GM18526 (cell line): ENCODE measurements around the gene MAP6.

ENCODE experiments used
- POLR2A ChIP-seq: IDR thresholded peaks from 3 replicates; pipeline ENCODE4 v1.6.1; 2011; ENCODE audit not compliant: insufficient read length; ENCODE audit errors: extremely low read depth

Gene MAP6

DNA sequence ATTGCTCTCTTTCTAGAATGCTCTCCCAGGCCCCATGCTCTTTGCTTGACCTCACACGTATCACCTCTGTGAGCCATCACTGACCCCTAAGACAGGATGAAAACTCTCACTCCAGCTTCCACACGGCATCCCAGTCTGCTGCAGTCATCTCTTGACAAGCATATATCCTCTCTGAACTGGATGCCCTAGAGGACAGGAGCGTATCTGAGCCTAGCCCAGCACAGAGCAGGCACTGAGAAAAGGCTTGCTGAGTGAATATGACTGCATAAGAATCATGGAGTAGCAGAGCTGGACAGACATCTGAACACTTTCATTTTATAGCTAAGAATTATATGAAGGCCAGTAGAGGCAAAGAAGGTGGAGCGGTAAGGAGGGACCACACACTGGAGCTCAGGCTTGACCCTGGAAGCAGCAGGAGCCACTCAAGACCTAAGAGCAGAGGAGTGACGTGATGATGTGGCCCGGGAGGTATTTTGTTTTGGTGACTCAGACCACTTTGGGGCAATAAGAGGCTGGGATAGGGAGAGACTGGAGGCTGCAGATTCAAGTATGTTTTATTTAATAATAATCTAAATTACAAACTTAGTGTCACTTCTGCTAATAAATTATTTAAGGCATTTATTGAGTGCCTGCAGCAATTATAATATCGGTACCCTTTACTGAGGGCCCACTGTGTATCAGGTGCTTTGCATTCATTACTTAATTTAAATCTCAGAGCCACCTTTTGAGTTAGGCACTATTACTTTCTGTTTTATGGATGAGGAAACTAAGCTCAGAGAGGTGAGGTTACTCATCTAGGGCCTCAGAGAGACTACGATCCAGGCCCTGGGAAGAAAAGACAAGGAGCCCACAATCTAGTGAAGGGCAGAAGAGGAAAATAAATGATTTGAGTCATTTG, 42.6 kb downstream of the MAP6 start:
- no peak for TF ChIP-seq POLR2A

DNA sequence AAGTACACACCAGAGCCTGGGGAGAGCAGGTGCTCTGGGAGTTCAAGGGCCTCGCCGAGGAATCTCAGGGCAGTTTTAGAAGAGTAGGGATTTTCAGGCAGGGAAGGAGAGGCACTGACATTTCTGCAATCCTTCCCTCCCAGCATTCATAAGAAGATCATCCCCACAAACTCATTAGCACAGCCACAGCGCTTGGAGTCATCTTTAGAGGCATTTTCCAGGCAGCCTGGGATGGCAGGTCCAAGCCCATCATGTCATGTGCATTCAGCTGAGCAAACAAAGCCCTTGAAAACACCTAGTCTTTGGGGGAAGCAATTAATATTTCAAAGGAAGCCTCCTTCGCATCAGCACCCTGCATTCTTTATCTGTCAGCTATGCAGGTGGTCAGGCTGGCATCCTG, 43.8 kb downstream of the MAP6 start:
- no peak for TF ChIP-seq POLR2A

DNA sequence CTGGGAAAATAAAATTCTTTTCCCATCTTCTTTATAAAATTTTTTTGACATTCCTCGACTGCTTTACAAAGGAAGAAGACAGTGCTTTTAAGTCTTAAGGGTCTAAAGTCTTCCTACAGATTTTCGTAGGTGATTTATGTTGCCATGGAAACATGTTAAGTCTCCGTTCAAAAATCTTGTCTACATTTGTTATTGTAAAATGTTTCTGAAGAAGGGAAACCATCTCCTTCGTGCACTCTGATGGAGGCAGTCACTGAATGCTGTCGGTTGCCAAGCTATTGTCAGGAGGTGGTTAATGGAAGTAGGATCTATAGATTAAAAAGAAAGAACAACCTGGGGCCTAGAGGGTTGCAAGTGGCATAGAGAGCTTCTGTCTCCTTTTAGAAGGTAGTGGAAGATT, 52.6 kb downstream of the MAP6 start:
- TF ChIP-seq POLR2A: no peak

DNA sequence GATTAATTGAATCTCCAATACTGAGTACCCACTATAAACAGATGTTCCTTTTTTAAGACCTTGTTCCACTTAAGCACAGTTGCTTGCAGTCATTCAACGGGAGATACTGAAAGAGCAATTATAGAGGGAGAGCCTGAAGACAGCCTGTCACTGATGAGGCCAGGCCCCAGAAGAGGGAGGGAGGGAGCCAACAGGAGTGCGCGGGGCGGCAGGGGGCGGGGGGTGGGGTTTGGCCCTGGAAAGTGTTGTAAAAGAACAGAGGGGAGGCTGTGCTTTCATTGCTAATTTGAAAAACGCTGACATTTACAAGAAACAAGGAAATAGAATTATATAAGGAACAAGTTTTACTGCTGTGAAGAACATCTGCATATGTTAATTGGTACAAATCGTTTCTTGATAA, 53.1 kb downstream of the MAP6 start:
- no peak for TF ChIP-seq POLR2A

DNA sequence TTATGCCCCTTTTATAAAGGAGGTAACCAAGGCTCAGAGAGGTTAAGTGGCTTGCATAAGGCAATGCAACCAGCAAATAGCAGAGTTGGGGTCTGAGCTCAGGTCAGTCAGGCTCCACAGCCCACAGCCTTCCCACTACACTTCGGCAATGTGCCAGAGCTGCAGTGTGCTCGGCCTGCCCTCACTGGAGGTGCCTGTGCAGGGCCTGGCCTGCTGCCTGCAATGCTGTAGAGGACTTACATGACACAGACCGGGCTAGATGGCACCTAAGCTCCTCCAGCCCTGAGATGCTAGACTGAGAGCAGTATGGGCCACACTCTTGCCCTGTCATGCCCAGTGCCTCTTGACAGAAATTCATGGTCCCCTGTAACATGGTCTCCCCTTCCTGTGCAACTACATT, 57.0 kb downstream of the MAP6 start:
- TF ChIP-seq POLR2A: no peak

DNA sequence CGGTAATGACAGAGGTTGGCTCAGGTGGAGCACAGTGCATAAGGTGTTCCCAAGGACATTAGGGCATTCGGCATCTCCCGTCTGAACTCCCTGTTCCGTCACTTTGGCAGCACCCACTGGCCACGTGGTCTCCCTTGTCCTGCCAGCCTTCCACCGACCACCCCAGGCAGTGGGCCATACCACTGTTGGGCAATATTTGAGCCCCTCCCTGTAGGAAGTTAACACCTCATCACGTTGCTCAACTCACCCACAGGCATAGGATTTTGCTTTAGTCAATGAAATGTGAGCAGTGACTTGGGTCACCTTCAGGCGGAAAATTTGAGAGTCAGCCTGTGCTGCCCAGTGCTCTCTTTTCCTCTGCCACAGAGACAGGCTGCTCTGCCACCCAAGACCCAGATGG, 62.7 kb downstream of the MAP6 start:
- no peak for TF ChIP-seq POLR2A

DNA sequence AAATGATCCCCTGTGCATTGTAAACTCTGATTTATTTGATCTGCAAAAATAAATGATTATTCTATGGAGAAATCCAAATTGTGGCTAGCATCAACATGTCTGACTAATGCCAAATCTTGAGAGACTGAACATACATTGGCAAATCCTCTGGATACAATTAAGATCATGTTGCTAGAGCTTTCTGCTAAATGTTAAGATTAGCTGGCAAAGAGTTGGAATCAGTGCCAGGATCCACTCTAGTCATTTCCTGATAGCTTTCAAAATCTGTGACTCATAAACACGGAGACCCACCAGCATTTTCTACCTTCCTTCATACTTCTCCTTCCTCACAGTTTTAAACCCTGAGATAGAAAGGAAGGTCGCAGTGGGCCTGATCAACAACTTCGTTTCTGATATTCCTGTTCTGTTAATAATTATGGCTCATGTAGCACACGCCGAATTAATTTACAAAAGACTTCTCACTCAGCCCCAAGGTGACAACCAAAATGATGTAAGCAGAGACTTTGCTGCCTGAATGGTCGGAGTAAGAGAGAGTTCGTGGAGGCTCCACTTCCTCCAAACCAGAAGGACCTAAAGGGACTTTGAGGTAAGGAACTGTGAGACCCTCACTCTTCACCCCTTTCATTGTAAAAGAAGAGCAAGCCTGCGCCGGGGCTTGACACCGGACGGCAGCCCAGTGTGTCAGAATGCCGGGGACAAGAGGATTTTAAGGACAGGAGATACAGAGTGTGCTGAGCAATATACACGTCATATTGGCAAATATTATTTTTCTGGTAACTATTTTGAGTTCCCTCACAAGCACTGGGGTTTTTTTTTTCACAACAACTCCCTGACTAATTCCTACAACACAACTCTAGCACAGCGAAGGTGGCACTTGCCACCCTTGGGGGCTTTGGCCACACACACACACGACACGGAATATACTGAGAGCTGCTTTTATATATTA, 64.8 kb downstream of the MAP6 start:
- no peak for TF ChIP-seq POLR2A

DNA sequence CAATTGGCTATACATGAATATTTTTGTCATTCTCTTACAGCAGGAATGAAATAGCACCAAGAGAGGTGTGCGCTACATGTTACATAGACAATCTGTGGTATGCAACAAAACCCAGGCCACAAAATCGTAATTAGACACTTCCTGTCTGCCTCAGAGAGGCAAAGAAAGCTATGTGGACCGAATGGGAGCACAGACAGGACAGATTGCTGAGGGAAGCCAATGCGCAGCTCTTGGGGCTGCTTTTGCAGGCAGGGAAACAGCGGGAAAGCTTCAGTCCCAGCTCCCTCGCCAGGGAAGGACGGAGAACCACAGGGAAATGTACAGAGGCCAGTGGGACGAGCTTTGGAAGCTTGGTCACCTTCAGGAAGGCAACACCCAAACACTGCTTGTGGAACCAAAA, 65.9 kb downstream of the MAP6 start:
- no peak for TF ChIP-seq POLR2A

DNA sequence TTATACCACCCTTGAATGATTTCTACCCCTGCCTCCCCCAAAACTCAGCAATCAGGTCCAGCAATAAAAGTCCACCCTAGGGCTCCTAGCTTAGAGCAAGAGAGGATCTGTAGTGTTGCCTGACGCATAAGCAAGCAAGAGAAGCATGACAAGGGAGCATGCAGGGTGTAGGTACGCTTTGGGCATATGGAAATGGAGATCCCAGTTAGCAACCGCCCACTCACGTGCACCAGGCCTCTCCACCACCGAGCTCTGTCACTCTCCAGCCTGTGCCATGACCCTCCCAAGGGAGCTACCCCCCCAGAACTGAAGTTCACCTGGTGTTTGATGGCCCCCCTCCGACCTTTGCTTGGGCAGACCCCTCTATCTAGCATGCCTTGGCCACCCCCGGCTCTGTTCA, 67.3 kb downstream of the MAP6 start:
- TF ChIP-seq POLR2A: no peak

DNA sequence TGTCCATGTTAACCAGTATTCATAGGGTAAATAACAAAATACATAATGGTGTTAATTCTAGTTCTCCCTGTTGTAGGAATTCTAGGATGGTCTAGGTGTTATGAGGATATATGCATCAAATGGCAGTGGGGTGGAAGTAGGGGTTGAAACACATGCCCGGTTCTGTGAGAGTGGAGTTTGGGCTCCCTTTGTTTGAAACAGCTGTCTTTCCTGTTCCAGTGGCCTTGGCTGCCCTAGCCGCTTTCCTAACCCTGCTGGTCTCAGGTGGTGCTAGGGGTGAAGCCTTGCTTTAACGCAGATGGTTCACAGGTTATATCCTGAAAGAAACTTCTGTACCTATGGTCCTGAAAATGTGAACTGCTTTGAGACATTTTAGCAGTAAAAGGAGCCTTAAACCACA, 68.5 kb downstream of the MAP6 start:
- TF ChIP-seq POLR2A: no peak

DNA sequence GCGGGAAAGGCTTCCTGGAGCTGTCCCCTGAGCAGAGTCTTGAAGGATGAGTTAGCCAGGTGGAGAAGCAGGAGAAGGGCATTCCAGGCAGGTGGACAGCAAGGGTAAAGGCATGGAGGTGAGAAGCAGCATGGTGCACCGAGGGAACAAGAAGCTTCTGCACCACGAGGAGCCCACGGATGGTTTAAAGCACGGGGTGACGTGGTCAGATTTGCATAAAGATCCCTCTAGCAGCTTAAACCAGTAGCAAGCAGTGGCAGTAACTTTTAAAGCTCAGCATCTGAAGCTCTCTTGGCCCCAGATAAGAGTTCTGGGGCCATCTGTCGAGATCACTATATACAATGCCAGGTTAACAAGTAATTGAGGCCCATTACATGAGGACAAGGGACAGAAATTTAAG, 69.9 kb downstream of the MAP6 start:
- TF ChIP-seq POLR2A: no peak

DNA sequence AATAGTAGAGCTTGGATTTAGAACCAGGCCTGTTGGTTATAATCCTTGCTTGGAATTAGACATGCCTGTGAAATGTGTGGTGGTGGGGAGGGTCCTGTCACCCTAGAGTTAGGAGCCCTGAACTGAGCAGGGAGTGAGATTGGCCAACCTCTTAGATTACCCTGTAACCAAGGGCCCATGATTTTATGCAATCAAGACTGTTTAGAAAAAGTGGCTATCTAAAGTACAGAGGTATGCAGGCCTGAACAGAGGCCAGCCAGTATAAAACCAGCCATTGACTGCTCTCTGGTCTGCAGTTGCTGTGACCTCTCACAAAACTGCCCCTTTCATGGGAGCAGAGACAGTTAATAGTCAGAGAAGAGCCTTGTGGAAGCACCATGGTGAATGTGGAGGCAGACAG, 70.6 kb downstream of the MAP6 start:
- no peak for TF ChIP-seq POLR2A

DNA sequence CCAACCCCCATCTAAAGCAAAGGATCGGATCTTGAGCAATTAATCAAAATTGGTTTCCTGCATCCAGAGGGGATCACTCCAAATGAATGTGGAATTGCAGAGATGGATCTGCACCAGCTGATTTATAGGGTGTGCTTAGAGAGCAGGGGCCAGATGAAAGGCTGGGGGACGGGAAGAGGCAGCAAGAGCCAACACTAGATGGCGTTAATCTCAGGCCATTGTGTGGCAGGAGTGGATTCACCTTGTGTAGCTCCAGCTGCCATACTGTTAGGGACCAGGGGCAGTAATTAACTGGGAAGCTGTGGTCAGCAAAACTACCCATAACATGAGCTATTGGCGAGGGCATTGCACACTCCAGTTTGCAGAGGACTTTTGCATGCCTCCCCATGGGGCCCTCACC, 71.2 kb downstream of the MAP6 start:
- TF ChIP-seq POLR2A: no peak

DNA sequence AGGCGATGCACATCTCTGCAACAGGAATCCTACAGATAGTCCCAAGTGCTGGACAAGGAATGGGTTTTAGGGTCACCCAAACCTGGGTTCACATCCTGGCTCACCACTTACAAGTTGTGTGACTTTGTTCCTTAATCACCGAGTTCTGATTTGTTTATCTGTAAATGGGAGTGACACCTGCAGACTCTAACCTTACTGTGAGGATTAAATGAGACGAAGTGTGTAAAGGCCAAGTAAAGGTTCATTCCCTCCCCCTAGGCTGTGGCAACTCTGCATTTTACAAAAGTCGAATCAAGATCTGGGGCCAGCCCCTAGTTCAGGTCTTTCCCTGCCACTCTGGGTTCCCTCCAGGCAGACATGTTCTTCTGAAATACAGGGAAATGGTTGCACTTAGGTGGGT, 71.9 kb downstream of the MAP6 start:
- no peak for TF ChIP-seq POLR2A

DNA sequence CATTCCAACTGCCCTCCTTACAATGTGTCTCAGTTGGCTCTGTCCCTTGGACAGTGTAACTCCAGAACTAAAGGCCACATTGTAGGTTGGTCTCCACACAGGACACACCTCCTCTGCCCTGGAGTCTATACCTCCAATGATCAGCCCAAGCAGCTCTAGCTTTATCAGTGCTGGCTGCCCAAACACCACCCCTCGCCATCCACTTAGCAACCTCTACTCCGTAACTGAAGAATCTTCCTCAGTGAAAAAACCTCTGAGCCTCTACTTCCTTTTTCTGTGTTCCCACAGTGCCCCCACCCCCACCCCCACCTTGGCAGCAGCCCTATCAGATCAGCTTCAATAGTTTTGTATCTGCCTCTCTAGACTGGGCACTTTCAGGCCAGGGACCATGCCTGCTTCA, 73.4 kb downstream of the MAP6 start:
- TF ChIP-seq POLR2A: no peak

DNA sequence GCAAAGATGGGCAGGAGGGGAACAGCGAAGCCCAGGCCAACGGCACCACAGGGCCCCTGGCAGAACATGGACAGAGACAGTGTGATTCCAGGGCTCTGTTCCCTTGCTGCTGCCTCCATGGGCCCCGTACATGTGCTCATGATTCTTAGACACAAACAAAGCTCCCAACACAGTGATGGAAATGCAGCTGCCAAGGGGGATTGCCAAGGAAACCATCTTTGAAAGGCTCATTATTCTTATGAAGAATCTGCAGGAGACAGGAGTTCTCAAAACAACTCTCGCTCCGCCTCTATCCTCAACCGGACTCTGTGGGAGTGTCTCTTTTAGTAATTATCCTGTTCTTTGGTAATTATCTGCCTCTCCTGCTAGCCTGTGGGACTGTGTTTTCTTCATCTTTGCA, 74.6 kb downstream of the MAP6 start:
- TF ChIP-seq POLR2A: no peak
